ENCODE measurements around the gene RAB11FIP3. TPM values are rescaled to one million over a fixed set of nuclear protein-coding genes. Genes with fewer than 3 reads are reported as not detected.
A peak's percentile ranks its signal among the peaks of the same experiment; 100 is the strongest.

RAB11FIP3 gene
- total and polyA plus RNA-seq, 9 of the 15 experiments (the other 6 are each of a cell fraction or from before 2014, with no cell fraction given): 0.46 to 13.1 (median 4.3) TPM

- Histone ChIP-seq H3K4me2 (ENCODE audit: insufficient read depth, low read length) (peak overlapping the region; percentile 90), H4K20me1 (replicated peaks; ENCODE audit: control insufficient read depth, insufficient read depth, low read length) (peaks cover 15% of the 10 kb centered on the region), H3K79me2 (ENCODE audit: control insufficient read depth, insufficient read depth, low read length) (peaks cover 90% of the 10 kb centered on the region), H3K9me3 (replicated peaks; ENCODE audit: control insufficient read depth, insufficient read depth, low read depth, low read length) (no peaks in the 10 kb centered on the region), H3K9me1 (ENCODE audit: control insufficient read depth, insufficient read depth, low read length) (peaks cover 13% of the 10 kb centered on the region), H3K4me3 (peak overlapping the region; percentile 68), H3K36me3 (ENCODE audit: control insufficient read depth, insufficient read depth, low read length) (peaks cover 29% of the 10 kb centered on the region; the same call in 2 of the 3 replicates), H3K27ac (ENCODE audit: extremely low read depth, low read depth, low read length) (peak overlapping the region; percentile 89), H3K27me3 (ENCODE audit: control insufficient read depth in 2 of 2, insufficient read depth in 2 of 2, low read length in 2 of 2) (no peaks in the 10 kb centered on the region), H3K9ac (ENCODE audit: insufficient read depth in 1 of 2, low read depth in 2 of 2, low read length in 2 of 2) (peak overlapping the region; percentile 92 to 95), H2AFZ (ENCODE audit: low read depth, low read length) (no peak overlapping the region), H3K4me1 (replicated peaks in 1 of 2; ENCODE audit: control insufficient read depth in 2 of 2, insufficient read depth in 2 of 2, low read length in 2 of 2) (peaks cover 27 to 77% of the 10 kb centered on the region in 2 experiments)
- no peak for DNase-seq (ENCODE audit: extremely low read depth in 1 of 4, low spot score in 3 of 4)
- intact Hi-C loops (cut with micrococcal nuclease): loop anchor here (5.0 kb wide), 1 partner anchor 38 kb away; the partner anchor contains the start of genes NHLRC4 and PIGQ
- WGBS (ENCODE audit: insufficient coverage, low coverage, missing lambda C conversion rate): 43% methylated on average over 12 of the region's 12 CpGs
- FAIRE-seq: no peak
- no peak for ATAC-seq
- in situ Hi-C loops (cut with MboI): no loop called here
- ChIA-PET CTCF (ENCODE audit: low intra/inter-chr PET ratio) (no interaction called here), POLR2A (interaction anchor here (0.6 to 1.1 kb wide), 3 partner anchors 15 to 294 kb away, joined by 3 to 4 read pairs (median 3); partner anchors contain the start of gene FAM234A)
- BruUV-seq (replicated peaks): no TSS peak
- no peak for TF ChIP-seq U2AF1 (optimal IDR thresholded peaks at IDR 0.05; ENCODE audit: low read depth, low read length)
- TF ChIP-seq GTF2E2 (tag; IDR thresholded peaks at IDR 0.05): no peak
- no peak for TF ChIP-seq HDGF (IDR thresholded peaks at IDR 0.05)
- no peak for TF ChIP-seq TRIM28 (IDR thresholded peaks at IDR 0.05)
- no peak for TF ChIP-seq E2F6 (IDR thresholded peaks at IDR 0.05; ENCODE audit: borderline replicate concordance in 1 of 2, extremely low read depth in 1 of 2, insufficient read depth in 1 of 2, insufficient read length in 1 of 2, low read depth in 1 of 2, low read length in 1 of 2, poor library complexity in 1 of 2, severe bottlenecking in 1 of 2)
- no peak for TF ChIP-seq ZNF79 (CRISPR knock-in tag; IDR thresholded peaks at IDR 0.05; ENCODE audit: low read depth)
- TF ChIP-seq ZNF282 (CRISPR knock-in tag; IDR thresholded peaks at IDR 0.05): no peak
- no peak for TF ChIP-seq ATF1 (CRISPR knock-in tag; IDR thresholded peaks at IDR 0.05)
- no peak for TF ChIP-seq ATF1 (tag; IDR thresholded peaks at IDR 0.05)
- no peak for TF ChIP-seq MEF2A (IDR thresholded peaks at IDR 0.05; ENCODE audit: control insufficient read depth, low read depth, low read length)
- TF ChIP-seq MAX (CRISPR knock-in tag; IDR thresholded peaks at IDR 0.05): no peak
- TF ChIP-seq DLX4 (CRISPR knock-in tag; IDR thresholded peaks at IDR 0.05): no peak
- no peak for TF ChIP-seq XRCC5 (IDR thresholded peaks at IDR 0.05; ENCODE audit: low read depth, low read length)
- no peak for TF ChIP-seq CC2D1A (IDR thresholded peaks at IDR 0.05)
- no peak for TF ChIP-seq HLTF (IDR thresholded peaks at IDR 0.05)
- TF ChIP-seq ZNF143 (CRISPR knock-in tag; IDR thresholded peaks at IDR 0.05): no peak
- TF ChIP-seq ZBTB33 (CRISPR knock-in tag; IDR thresholded peaks at IDR 0.05): no peak
- TF ChIP-seq POLR3G (IDR thresholded peaks at IDR 0.05; ENCODE audit: extremely low read depth, insufficient read length, insufficient replicate concordance): no peak
- TF ChIP-seq PTBP1 (IDR thresholded peaks at IDR 0.05; ENCODE audit: low read depth, low read length): no peak
- TF ChIP-seq ZNF253 (CRISPR knock-in tag; conservative IDR thresholded peaks at IDR 0.05): no peak
- no peak for TF ChIP-seq SIX5 (IDR thresholded peaks at IDR 0.05; ENCODE audit: borderline replicate concordance in 1 of 2, insufficient read depth in 1 of 2, low read depth in 1 of 2, low read length in 2 of 2)
- TF ChIP-seq GABPB2 (CRISPR knock-in tag; conservative IDR thresholded peaks at IDR 0.05): no peak
Observed at GRCh38 chr16:529012-529575, 103.6 kb downstream of the RAB11FIP3 start.

Measured in K562 (cell line).